Lung (tissue), 12 donors: Measurements from ENCODE around the gene OR51B5. TPM values are rescaled to one million over a fixed set of nuclear protein-coding genes. Genes with fewer than 3 reads are reported as not detected.
"Not testable (repeated sequence)": the region's sequence is repeated elsewhere in the genome, so short reads cannot be mapped to it uniquely, and the experiment has no call there.

Source experiments
- ATAC-seq: fragments of 200-7000 bp; cut with Tn5 transposase; one replicate; pipeline ENCODE4 v1.9.1; 2020; ENCODE audit warnings: moderate number of reproducible peaks; ENCODE audit not compliant: insufficient read depth, low FRiP score
- DNase-seq, 3 donors: peaks; one replicate each; pipeline ENCODE4 v3.0.0-alpha.2; 2013 to 2017
- H3K27ac ChIP-seq, 2 donors: one replicate each; pipeline ENCODE4 v1.5.1; 2013; ENCODE audit warnings: mild to moderate bottlenecking in 2 of 2, moderate library complexity in 2 of 2, control low read depth in 1 of 2, inconsistent platforms in 1 of 2, low read depth in 1 of 2, low read length in 1 of 2
- H3K27me3 ChIP-seq, 3 donors: one replicate each; pipeline ENCODE4 v1.5.1; 2013; ENCODE audit warnings: low read length in 2 of 3; ENCODE audit not compliant: control insufficient read depth in 3 of 3, insufficient read depth in 3 of 3
- H3K36me3 ChIP-seq, 4 donors: one replicate each; pipeline ENCODE4 v1.5.1; 2013; ENCODE audit warnings: low read length in 4 of 4, mild to moderate bottlenecking in 1 of 4, moderate library complexity in 1 of 4; ENCODE audit not compliant: control insufficient read depth in 4 of 4, insufficient read depth in 4 of 4
- H3K4me1 ChIP-seq, 5 donors: one replicate each; pipeline ENCODE4 v1.5.1; 2013; ENCODE audit warnings: low read length in 5 of 5, mild to moderate bottlenecking in 2 of 5, moderate library complexity in 1 of 5; ENCODE audit not compliant: control insufficient read depth in 5 of 5, insufficient read depth in 5 of 5
- H3K4me3 ChIP-seq: one replicate; pipeline ENCODE4 v1.5.1; 2013; ENCODE audit warnings: mild to moderate bottlenecking, control low read depth, moderate library complexity
- H3K9ac ChIP-seq, 2 donors: one replicate each; pipeline ENCODE4 v1.5.1; 2013; ENCODE audit warnings: low read length in 2 of 2, control low read depth in 1 of 2; ENCODE audit not compliant: insufficient read depth in 1 of 2
- H3K9me3 ChIP-seq, 4 donors: one replicate each; pipeline ENCODE4 v1.5.1; 2013; ENCODE audit warnings: low read length in 3 of 4, mild to moderate bottlenecking in 1 of 4, moderate library complexity in 1 of 4; ENCODE audit not compliant: control insufficient read depth in 4 of 4, insufficient read depth in 3 of 4
- WGBS, 2 donors: extraction: QIAGEN DNeasy Blood & Tissue Kit; methylation state at CpG; one replicate each; pipeline ENCODE4 v1.1.7; 2013; 5-methylcytosine and 5-hydroxymethylcytosine counted together
- polyA plus RNA-seq, 2 donors: library from polyadenylated mRNA; stranded (reverse); fragments of 200-250 nt; gene quantifications; one replicate each; pipeline ENCODE4 v1.2.1, GENCODE V29; 2013
- total RNA-seq, 2 donors: library from RNA; depleted of rRNA in 1 of 2; stranded (reverse); fragments of >200 nt in 1 of 2; gene quantifications; one replicate each; pipeline ENCODE4 v1.2.1, GENCODE V29; 2014 to 2021
- TF ChIP-seq, protein P1 (sequence below): IDR thresholded peaks from 2 replicates; pipeline ENCODE4 v1.5.1; 2012; ENCODE audit warnings: mild to moderate bottlenecking; ENCODE audit errors: control extremely low read depth, extremely low read depth
- donor health status: control.
- donor health status: control.
- donor health status: Bipolar disorder and iron deficiency.
- donor health status: healthy.
- donor health status: DM: yes; HTN: yes; CAD: no.

OR51B5 gene
- total and polyA plus RNA-seq, 4 donors, result 0.03 to 4.2 (median 0.31) TPM

- no peak overlapping the region for H3K27ac ChIP-seq
- DNase-seq (no peak), ATAC-seq (no peak)
- H3K4me3 ChIP-seq, result no peak overlapping the region
- TF ChIP-seq, protein P1, sequence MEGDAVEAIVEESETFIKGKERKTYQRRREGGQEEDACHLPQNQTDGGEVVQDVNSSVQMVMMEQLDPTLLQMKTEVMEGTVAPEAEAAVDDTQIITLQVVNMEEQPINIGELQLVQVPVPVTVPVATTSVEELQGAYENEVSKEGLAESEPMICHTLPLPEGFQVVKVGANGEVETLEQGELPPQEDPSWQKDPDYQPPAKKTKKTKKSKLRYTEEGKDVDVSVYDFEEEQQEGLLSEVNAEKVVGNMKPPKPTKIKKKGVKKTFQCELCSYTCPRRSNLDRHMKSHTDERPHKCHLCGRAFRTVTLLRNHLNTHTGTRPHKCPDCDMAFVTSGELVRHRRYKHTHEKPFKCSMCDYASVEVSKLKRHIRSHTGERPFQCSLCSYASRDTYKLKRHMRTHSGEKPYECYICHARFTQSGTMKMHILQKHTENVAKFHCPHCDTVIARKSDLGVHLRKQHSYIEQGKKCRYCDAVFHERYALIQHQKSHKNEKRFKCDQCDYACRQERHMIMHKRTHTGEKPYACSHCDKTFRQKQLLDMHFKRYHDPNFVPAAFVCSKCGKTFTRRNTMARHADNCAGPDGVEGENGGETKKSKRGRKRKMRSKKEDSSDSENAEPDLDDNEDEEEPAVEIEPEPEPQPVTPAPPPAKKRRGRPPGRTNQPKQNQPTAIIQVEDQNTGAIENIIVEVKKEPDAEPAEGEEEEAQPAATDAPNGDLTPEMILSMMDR, result no peak
- 45 to 63% methylated on average over 1 to 2 of the region's 2 CpGs for WGBS, 2 donors
- H3K27me3 ChIP-seq, result no peaks in the 10 kb centered on the region
- no peaks in the 10 kb centered on the region for H3K36me3 ChIP-seq
- H3K9me3 ChIP-seq, result no peaks in the 10 kb centered on the region
- peaks cover 0 to 4% (median 0%) of the 10 kb centered on the region in 5 donors for H3K4me1 ChIP-seq
- H3K9ac ChIP-seq, result no peak overlapping the region
These were observed 20.9 kb upstream of the OR51B5 start for GRCh38 chr11:5364214-5364613.

GRCh38 chr11:5363679-5364078 lies 20.4 kb upstream of the OR51B5 start:
- Histone ChIP-seq H3K27me3 (no peaks in the 10 kb centered on the region), H3K9ac (no peak overlapping the region), H3K4me1 (peaks cover 0 to 4% (median 0%) of the 10 kb centered on the region in 5 donors), H3K4me3 (no peak overlapping the region), H3K36me3 (no peaks in the 10 kb centered on the region), H3K9me3 (no peaks in the 10 kb centered on the region), H3K27ac (no peak overlapping the region)
- TF ChIP-seq, protein P1, result no peak
- DNase-seq, result no peak
- ATAC-seq, result no peak
- WGBS, 2 donors, result 92 to 97% methylated on average over 1 of the region's 1 CpG

- H3K36me3 ChIP-seq, result no peaks in the 10 kb centered on the region
- H3K4me1 ChIP-seq, result peaks cover 0 to 3% (median 0%) of the 10 kb centered on the region in 5 donors
- no peaks in the 10 kb centered on the region for H3K27me3 ChIP-seq
- H3K9me3 ChIP-seq, result no peaks in the 10 kb centered on the region
- no peak overlapping the region for H3K4me3 ChIP-seq
- 59 to 69% methylated on average over 3 of the region's 3 CpGs for WGBS, 2 donors
- DNase-seq, result no peak
- TF ChIP-seq, protein P1, result no peak
- no peak for ATAC-seq
- no peak overlapping the region for H3K27ac ChIP-seq
- no peak overlapping the region for H3K9ac ChIP-seq
These were observed 18.8 kb upstream of the OR51B5 start for GRCh38 chr11:5362017-5362625.

- H3K27me3 ChIP-seq, H3K9ac ChIP-seq, H3K27ac ChIP-seq, ATAC-seq, H3K36me3 ChIP-seq, H3K4me1 ChIP-seq, H3K4me3 ChIP-seq, DNase-seq, H3K9me3 ChIP-seq: not testable (repeated sequence)
- 86 to 90% methylated on average over 3 to 5 of the region's 5 CpGs for WGBS, 2 donors
These were observed 12.7 kb upstream of the OR51B5 start for GRCh38 chr11:5356031-5356430.
